Naive thymus-derived CD4-positive, alpha-beta T cell (primary cell): ENCODE results near the gene EYA3. TPM values are rescaled to one million over a fixed set of nuclear protein-coding genes. Genes with fewer than 3 reads are reported as not detected.

ENCODE experiments used
- ATAC-seq: fragments of 150-1000 bp; cut with Tn5 transposase; 2 replicates; pipeline ENCODE4 v1.10.0; 2021; ENCODE audit warnings: mild to moderate bottlenecking, moderate library complexity
- CTCF ChIA-PET: fragments of 350-600 bp; sonication (Branson Sonifier 250); formaldehyde crosslinking; loops from one replicate; lab custom pipeline; 2021; ENCODE audit warnings: antibody characterized with exemption; lab: Charles Lee
- POLR2A ChIA-PET: fragments of 350-600 bp; sonication (Branson Sonifier 250); formaldehyde crosslinking; loops from one replicate; lab custom pipeline; 2021; ENCODE audit warnings: antibody characterized with exemption, inconsistent platforms; lab: Charles Lee
- DNase-seq, 9 donors: peaks; one replicate each; pipeline versions ENCODE4 v3.0.0 to v3.0.0-alpha.2; 2020 to 2022; ENCODE audit warnings: mixed read lengths in 1 of 9
- H3K27ac ChIP-seq: one replicate; pipeline ENCODE4 v1.7.0; 2013; ENCODE audit warnings: mild to moderate bottlenecking, low read depth, low read length, moderate library complexity
- H3K27me3 ChIP-seq, 2 donors: one replicate each; pipeline ENCODE4 v1.7.0; 2013; ENCODE audit warnings: low read length in 2 of 2, mild to moderate bottlenecking in 2 of 2, moderate library complexity in 2 of 2; ENCODE audit not compliant: control insufficient read depth in 2 of 2, insufficient read depth in 2 of 2
- H3K36me3 ChIP-seq, 3 experiments: 1 replicate in 2 of 3; 2 replicates in 1 of 3; pipeline ENCODE4 v1.7.0; 2013; ENCODE audit warnings: low read length in 3 of 3, mild to moderate bottlenecking in 3 of 3, moderate library complexity in 1 of 3; ENCODE audit not compliant: insufficient read depth in 3 of 3, control insufficient read depth in 2 of 3
- H3K4me1 ChIP-seq, 2 donors: one replicate each; pipeline ENCODE4 v1.7.0; 2013; ENCODE audit warnings: low read length in 2 of 2, mild to moderate bottlenecking in 2 of 2, moderate library complexity in 1 of 2; ENCODE audit not compliant: control insufficient read depth in 2 of 2, insufficient read depth in 2 of 2
- H3K4me3 ChIP-seq: 2 replicates; pipeline ENCODE4 v1.7.0; 2013; ENCODE audit warnings: mild to moderate bottlenecking, low read length
- H3K9me3 ChIP-seq, 3 experiments: 1 replicate in 2 of 3; 2 replicates in 1 of 3; pipeline ENCODE4 v1.7.0; 2013; ENCODE audit warnings: low read length in 3 of 3; ENCODE audit not compliant: control insufficient read depth in 2 of 3
- H3K27ac Mint-ChIP-seq, 9 donors: one replicate each; pipeline ENCODE4 v1.8.0; 2020 to 2022; ENCODE audit warnings: mixed read lengths in 9 of 9, mild to moderate bottlenecking in 8 of 9, moderate library complexity in 5 of 9, inconsistent platforms in 2 of 9
- H3K27me3 Mint-ChIP-seq, 5 donors: one replicate each; pipeline ENCODE4 v1.8.0; 2021 to 2022; ENCODE audit warnings: mixed read lengths in 5 of 5, mild to moderate bottlenecking in 1 of 5
- H3K36me3 Mint-ChIP-seq, 5 donors: one replicate each; pipeline ENCODE4 v1.8.0; 2020 to 2022; ENCODE audit warnings: mixed read lengths in 5 of 5, mild to moderate bottlenecking in 3 of 5, inconsistent platforms in 1 of 5
- H3K4me1 Mint-ChIP-seq, 7 donors: one replicate each; pipeline ENCODE4 v1.8.0; 2020 to 2022; ENCODE audit warnings: mixed read lengths in 7 of 7, mild to moderate bottlenecking in 3 of 7, inconsistent platforms in 1 of 7
- H3K4me3 Mint-ChIP-seq, 10 donors: one replicate each; pipeline ENCODE4 v1.8.0; 2020 to 2022; ENCODE audit warnings: mild to moderate bottlenecking in 10 of 10, mixed read lengths in 10 of 10, moderate library complexity in 6 of 10, inconsistent platforms in 2 of 10
- H3K9me3 Mint-ChIP-seq, 11 donors: one replicate each; pipeline ENCODE4 v1.8.0; 2020 to 2022; ENCODE audit warnings: mixed read lengths in 11 of 11, mild to moderate bottlenecking in 4 of 11, inconsistent platforms in 1 of 11, moderate library complexity in 1 of 11
- intact Hi-C, 2 donors: fragments of 100-400 bp; cut with micrococcal nuclease; formaldehyde crosslinking; loops; one replicate each; pipeline ENCODE4 v1.15.1; 2023
- polyA plus RNA-seq, 2 donors: library from polyadenylated mRNA; unstranded; fragments of 300-500 nt; fragmentation: Illumina TruSeq; gene quantifications; one replicate each; pipeline ENCODE4 v1.2.3, GENCODE V29; 2021
- total RNA-seq, 6 experiments: library from RNA in 5 of 6; stranded (reverse) in 5 of 6; gene quantifications; 1 replicate in 5 of 6; 2 replicates in 1 of 6; pipeline ENCODE4 v1.2.3 and lab custom pipeline; 2021 to 2026

EYA3 gene
- total and polyA plus RNA-seq, 7 experiments from 2014 or later = 4.9 to 31.7 (median 18.6) TPM

DNA sequence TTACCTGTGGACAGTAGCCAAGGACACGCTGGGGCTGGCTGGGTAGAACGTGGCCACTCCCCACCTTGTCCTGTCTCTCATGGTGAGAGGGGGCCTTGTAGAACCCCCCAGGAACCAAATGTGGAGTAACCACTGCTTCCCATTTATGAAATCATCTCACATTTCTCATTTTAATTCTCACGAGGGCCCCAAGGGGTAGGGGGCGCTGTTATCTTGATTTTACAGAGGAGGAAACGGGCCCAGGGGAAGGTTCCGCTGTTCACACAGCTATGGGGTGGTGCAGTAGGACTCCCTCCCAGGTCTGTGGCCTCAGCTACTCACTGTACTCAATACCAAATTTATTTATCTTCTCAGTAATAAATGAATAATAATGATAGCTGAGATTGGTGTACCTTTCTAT lies 148.1 kb downstream of the EYA3 start:
- Mint-ChIP-seq H3K27me3 (peaks cover 0 to 8% (median 6%) of the 10 kb centered on the region in 5 donors), H3K36me3 (no peaks in the 10 kb centered on the region), H3K4me3 (no peak overlapping the region), H3K4me1 (peaks cover 31 to 53% (median 50%) of the 10 kb centered on the region in 7 donors), H3K27ac (peak overlapping the region; percentile 54 to 97 (median 90)), H3K9me3 (no peaks in the 10 kb centered on the region)
- Histone ChIP-seq H3K4me3 (no peak overlapping the region), H3K9me3 (no peaks in the 10 kb centered on the region), H3K4me1 (peaks cover 9 to 30% of the 10 kb centered on the region in 2 donors), H3K27ac (peak overlapping the region; percentile 42), H3K36me3 (no peaks in the 10 kb centered on the region), H3K27me3 (no peaks in the 10 kb centered on the region)
- intact Hi-C loops = loop anchor here (1.0 to 2.0 kb wide), 4 partner anchors 19 to 151 kb away; partner anchors contain the start of gene XKR8 (in 1 of the 2)
- ChIA-PET POLR2A (interaction anchor here (0.6 to 2.2 kb wide), 8 partner anchors 8 to 52 kb away, joined by 3 to 14 read pairs (median 4); partner anchors contain the start of gene XKR8), CTCF (interaction anchor here (0.6 to 8.1 kb wide), 18 partner anchors 9 to 476 kb away, joined by 3 to 110 read pairs (median 4); partner anchors contain the start of gene XKR8)
- peak; percentile 53 to 80 (median 78) for DNase-seq
- peak; percentile 87 for ATAC-seq

DNA sequence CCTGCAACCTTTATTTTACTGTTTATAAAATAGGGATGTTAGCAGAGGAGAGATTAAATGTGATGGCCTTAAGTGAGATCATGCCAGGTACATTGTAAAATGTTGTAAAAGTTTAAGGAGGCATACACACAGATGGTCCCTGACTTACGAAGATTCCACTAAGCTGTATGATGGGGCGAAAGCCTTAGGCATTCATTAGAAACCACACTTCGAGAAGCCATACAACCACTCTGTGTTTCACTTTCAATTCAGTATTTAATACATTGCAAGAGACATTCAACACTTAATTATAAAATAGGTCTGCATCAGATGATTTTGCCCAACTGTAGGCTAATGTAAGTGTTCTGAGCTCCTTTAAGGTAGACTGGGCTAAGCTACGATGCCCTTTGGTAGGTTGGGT lies 149.9 kb downstream of the EYA3 start:
- H3K4me3 Mint-ChIP-seq = no peak overlapping the region
- peaks cover 28 to 50% (median 42%) of the 10 kb centered on the region in 7 donors for H3K4me1 Mint-ChIP-seq
- intact Hi-C loops = no loop called here
- no peak for ATAC-seq
- ChIA-PET CTCF (interaction anchor here (3.2 to 8.1 kb wide), 2 partner anchors 20 to 39 kb away, joined by 19 to 110 read pairs; partner anchors contain the start of gene XKR8), POLR2A (no interaction called here)
- Histone ChIP-seq H3K4me3 (no peak overlapping the region), H3K36me3 (no peaks in the 10 kb centered on the region), H3K4me1 (peaks cover 0 to 27% of the 10 kb centered on the region in 2 donors), H3K27me3 (no peaks in the 10 kb centered on the region), H3K9me3 (no peaks in the 10 kb centered on the region), H3K27ac (no peak overlapping the region)
- peaks cover 0 to 15% (median 9%) of the 10 kb centered on the region in 5 donors for H3K27me3 Mint-ChIP-seq
- no peaks in the 10 kb centered on the region for H3K36me3 Mint-ChIP-seq
- no peak for DNase-seq
- no peak overlapping the region for H3K27ac Mint-ChIP-seq
- H3K9me3 Mint-ChIP-seq = no peaks in the 10 kb centered on the region

DNA sequence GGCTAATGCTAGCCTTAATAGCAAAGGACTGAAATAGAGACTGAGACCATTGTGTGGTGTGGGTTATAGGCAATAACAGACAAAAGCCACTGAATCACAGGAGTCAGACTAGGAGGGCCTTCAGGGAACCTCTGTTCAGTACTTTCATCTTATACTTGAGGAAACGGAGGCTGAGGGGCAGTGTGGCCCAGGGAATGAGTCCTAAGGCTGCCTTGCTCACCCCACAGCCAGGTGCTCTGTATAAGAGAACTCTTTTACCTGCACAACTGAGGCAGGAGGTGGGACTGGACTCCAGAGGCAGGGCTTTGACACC lies 150.9 kb downstream of the EYA3 start:
- H3K27me3 ChIP-seq = no peaks in the 10 kb centered on the region
- Mint-ChIP-seq H3K27me3 (peaks cover 2 to 15% (median 11%) of the 10 kb centered on the region in 5 donors), H3K4me1 (peaks cover 22 to 43% (median 33%) of the 10 kb centered on the region in 7 donors), H3K4me3 (no peak overlapping the region), H3K27ac (no peak overlapping the region), H3K36me3 (peaks cover 0 to 3% (median 0%) of the 10 kb centered on the region in 5 donors), H3K9me3 (no peaks in the 10 kb centered on the region)
- no peak overlapping the region for H3K4me3 ChIP-seq
- H3K27ac ChIP-seq = no peak overlapping the region
- CTCF ChIA-PET = no interaction called here
- POLR2A ChIA-PET = interaction anchor here (0.6 to 1.3 kb wide), 2 partner anchors 23 to 77 kb away, joined by 3 to 4 read pairs; partner anchors contain the start of gene XKR8
- intact Hi-C loops = no loop called here
- no peak for ATAC-seq
- no peaks in the 10 kb centered on the region for H3K36me3 ChIP-seq
- no peak for DNase-seq
- H3K4me1 ChIP-seq = peaks cover 0 to 19% of the 10 kb centered on the region in 2 donors
- H3K9me3 ChIP-seq = no peaks in the 10 kb centered on the region

DNA sequence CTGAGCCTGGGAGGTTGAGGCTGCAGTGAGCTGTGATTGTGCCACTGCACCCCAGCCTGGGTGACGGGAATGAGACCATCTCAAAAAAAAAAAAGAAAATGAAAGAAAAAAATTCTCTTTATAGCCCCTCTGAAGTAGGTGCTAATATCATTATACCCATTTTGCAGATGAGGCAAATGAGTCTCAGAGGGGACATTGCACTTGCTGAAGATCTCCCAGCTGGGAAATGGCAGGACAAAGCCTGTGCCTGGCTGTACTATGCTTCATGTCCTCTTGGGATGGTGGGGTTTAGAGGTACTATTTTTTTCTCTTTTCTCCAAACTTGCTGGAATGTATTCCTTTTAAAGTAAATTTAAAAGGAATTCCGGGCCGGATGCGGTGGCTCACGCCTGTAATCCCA lies 152.0 kb downstream of the EYA3 start:
- H3K4me3 Mint-ChIP-seq = no peak overlapping the region

DNA sequence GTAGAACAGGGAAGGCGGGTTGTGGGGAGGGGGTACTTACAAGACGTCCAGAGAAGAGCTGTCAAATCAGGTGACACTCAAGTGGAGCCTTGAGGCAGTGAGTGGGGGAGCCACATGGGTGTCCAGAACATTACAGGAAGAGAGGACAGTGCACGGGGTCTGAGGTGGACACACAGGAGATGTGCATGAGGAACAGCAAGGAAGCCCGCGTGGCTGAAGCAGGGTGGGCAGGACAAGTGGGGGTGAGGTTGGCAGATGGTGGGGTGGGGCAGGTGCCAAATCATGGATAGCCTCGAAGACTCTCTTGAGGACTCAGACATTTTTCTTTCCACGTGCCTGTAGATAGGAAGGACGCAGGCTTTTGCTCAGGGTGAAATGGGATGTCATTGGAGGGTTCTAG lies 152.7 kb downstream of the EYA3 start:
- Histone ChIP-seq H3K27ac (no peak overlapping the region), H3K4me1 (peaks cover 0 to 15% of the 10 kb centered on the region in 2 donors), H3K36me3 (no peaks in the 10 kb centered on the region), H3K4me3 (no peak overlapping the region), H3K9me3 (no peaks in the 10 kb centered on the region), H3K27me3 (no peaks in the 10 kb centered on the region)
- no peak for ATAC-seq
- peak overlapping the region in 4 of 10 donors; percentile 35 to 60 (median 58) for H3K4me3 Mint-ChIP-seq
- intact Hi-C loops = no loop called here
- H3K27ac Mint-ChIP-seq = peak overlapping the region in 1 of 9 donors; percentile 61
- no peaks in the 10 kb centered on the region for H3K9me3 Mint-ChIP-seq
- DNase-seq = no peak
- ChIA-PET POLR2A (no interaction called here), CTCF (interaction anchor here (0.6 kb wide), 1 partner anchor 256 kb away, joined by 3 read pairs; no protein-coding TSS in a partner anchor)
- H3K27me3 Mint-ChIP-seq = peaks cover 5 to 15% (median 11%) of the 10 kb centered on the region in 5 donors
- H3K36me3 Mint-ChIP-seq = peaks cover 0 to 3% (median 0%) of the 10 kb centered on the region in 5 donors
- H3K4me1 Mint-ChIP-seq = peaks cover 15 to 54% (median 19%) of the 10 kb centered on the region in 7 donors

More for the DNA sequence above, 152.0 kb downstream of the EYA3 start:
- no peak overlapping the region for H3K4me3 ChIP-seq
- no peaks in the 10 kb centered on the region for H3K9me3 ChIP-seq
- intact Hi-C loops = no loop called here
- Mint-ChIP-seq H3K27me3 (peaks cover 5 to 15% (median 11%) of the 10 kb centered on the region in 5 donors), H3K9me3 (no peaks in the 10 kb centered on the region), H3K36me3 (peaks cover 0 to 3% (median 0%) of the 10 kb centered on the region in 5 donors), H3K4me1 (peaks cover 19 to 51% (median 24%) of the 10 kb centered on the region in 7 donors), H3K27ac (no peak overlapping the region)
- ATAC-seq (no peak), DNase-seq (no peak)
- no peaks in the 10 kb centered on the region for H3K36me3 ChIP-seq
- CTCF ChIA-PET = no interaction called here
- H3K4me1 ChIP-seq = peaks cover 0 to 19% of the 10 kb centered on the region in 2 donors
- POLR2A ChIA-PET = interaction anchor here (1.3 kb wide), 1 partner anchor 24 kb away, joined by 4 read pairs; the partner anchor contains the start of gene XKR8
- no peaks in the 10 kb centered on the region for H3K27me3 ChIP-seq
- H3K27ac ChIP-seq = no peak overlapping the region

DNA sequence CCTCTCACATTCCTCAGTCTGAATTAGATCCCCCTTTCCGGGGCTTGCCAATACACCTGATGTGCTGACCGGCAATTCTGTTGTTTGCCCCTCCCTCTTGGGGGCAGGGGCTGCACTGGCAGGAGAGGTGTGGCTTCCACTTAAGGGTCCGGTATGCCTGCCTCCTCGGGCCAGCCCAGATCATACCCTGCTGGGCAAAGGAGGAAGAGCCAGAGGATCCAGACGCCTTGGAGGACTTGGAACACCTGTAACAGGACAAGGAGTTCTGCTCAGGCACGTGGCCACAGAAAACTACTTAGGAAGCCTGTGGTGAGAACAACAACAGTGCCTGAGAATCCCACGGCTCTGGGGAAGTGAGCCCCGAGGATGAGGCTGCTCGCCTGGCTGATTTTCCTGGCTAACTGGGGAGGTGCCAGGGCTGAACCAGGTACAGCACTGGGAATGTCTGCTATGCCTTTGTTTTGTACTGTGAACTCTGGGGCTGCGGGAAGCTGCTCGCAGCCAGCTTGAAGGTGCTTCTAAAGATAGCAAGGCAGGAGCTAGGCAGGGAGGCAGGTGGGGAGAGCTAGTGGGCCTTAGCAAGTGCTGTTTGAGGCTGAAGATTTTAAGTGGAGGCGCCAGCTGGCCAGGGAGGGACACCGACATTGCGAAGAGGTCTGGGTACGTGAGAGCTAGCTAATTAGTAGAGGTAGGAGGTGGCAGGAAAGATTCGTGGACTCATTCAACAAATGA lies 153.4 kb downstream of the EYA3 start, which contains the start of gene SMPDL3B:
Gene SMPDL3B, plus strand, starts transcription at position 183 of the 732 bp plus-strand sequence. Its CDS starts 184 bp downstream, at position 367.
- peak; percentile 34 for ATAC-seq
- H3K36me3 Mint-ChIP-seq = peaks cover 0 to 3% (median 0%) of the 10 kb centered on the region in 5 donors
- H3K36me3 ChIP-seq = no peaks in the 10 kb centered on the region

More for the DNA sequence above, 153.4 kb downstream of the EYA3 start, which contains the start of gene SMPDL3B:
- DNase-seq = no peak
- Mint-ChIP-seq H3K27me3 (peaks cover 5 to 15% (median 11%) of the 10 kb centered on the region in 5 donors), H3K4me1 (peaks cover 7 to 53% (median 12%) of the 10 kb centered on the region in 7 donors), H3K27ac (peak within 1 kb of the TSS in 4 of 9 donors; percentile 4 to 61 (median 36)), H3K4me3 (peak within 1 kb of the TSS in 9 of 10 donors; percentile 35 to 66 (median 57)), H3K9me3 (no peaks in the 10 kb centered on the region)
- Histone ChIP-seq H3K27ac (no peak within 1 kb of the TSS), H3K4me1 (peaks cover 0 to 8% of the 10 kb centered on the region in 2 donors), H3K4me3 (no peak within 1 kb of the TSS), H3K9me3 (no peaks in the 10 kb centered on the region), H3K27me3 (no peaks in the 10 kb centered on the region)
- POLR2A ChIA-PET = interaction anchor here (0.6 to 1.0 kb wide), 2 partner anchors 20 to 47 kb away, joined by 3 to 4 read pairs; no protein-coding TSS in a partner anchor
- intact Hi-C loops = no loop called here
- CTCF ChIA-PET = interaction anchor here (0.6 kb wide), 1 partner anchor 257 kb away, joined by 3 read pairs; no protein-coding TSS in a partner anchor
